Omental fat pad (tissue), 4 donors: Measurements from ENCODE around the gene VMA21. TPM values are rescaled to one million over a fixed set of nuclear protein-coding genes. Genes with fewer than 3 reads are reported as not detected.

Experiments used
- ATAC-seq: fragments of 150-250 bp; one replicate; pipeline ENCODE4 v1.9.1; 2016; ENCODE audit warnings: mild to moderate bottlenecking, moderate library complexity; ENCODE audit not compliant: low FRiP score
- DNase-seq: peaks from one replicate; pipeline ENCODE4 v3.0.0-alpha.2; 2019; ENCODE audit warnings: low spot score
- total RNA-seq, 4 donors: library from RNA; depleted of rRNA; stranded (reverse); fragments of >200 nt; gene quantifications; one replicate each; pipeline ENCODE4 v1.1.0, GENCODE V29; 2016
- TF ChIP-seq, protein P1 (sequence below), 3 donors: fragments of 450-650 bp; IDR thresholded peaks; one replicate each; pipeline ENCODE4 v1.5.1; 2016 to 2017; ENCODE audit warnings: antibody characterized with exemption in 3 of 3, mild to moderate bottlenecking in 3 of 3, moderate library complexity in 2 of 3

The VMA21 gene
- total RNA-seq, 4 donors from 2014 or later = 34.2 to 42.5 (median 38.7) TPM

DNA sequence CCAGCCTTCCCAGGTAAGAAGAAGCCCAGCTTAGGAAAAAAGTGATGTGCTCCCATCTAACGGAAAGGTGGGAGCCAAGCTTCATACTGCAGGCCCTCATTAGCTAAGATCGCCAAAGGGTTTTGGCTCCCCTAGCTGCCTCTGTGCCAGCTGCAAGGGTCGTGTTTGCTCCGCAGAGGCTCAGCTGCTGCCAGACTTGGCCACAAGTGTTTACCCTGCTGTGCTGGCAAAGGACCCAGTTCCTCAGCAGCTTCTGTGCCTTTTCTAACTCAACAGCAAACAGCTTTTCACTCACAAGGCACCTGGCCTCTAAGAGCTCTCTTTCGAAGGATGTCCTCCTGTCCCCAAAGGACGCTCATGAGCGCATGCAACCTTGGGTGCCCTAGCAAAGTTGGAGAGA, 12.2 kb upstream of the VMA21 start:
- ATAC-seq (no peak), DNase-seq (no peak)
- TF ChIP-seq, protein P1, sequence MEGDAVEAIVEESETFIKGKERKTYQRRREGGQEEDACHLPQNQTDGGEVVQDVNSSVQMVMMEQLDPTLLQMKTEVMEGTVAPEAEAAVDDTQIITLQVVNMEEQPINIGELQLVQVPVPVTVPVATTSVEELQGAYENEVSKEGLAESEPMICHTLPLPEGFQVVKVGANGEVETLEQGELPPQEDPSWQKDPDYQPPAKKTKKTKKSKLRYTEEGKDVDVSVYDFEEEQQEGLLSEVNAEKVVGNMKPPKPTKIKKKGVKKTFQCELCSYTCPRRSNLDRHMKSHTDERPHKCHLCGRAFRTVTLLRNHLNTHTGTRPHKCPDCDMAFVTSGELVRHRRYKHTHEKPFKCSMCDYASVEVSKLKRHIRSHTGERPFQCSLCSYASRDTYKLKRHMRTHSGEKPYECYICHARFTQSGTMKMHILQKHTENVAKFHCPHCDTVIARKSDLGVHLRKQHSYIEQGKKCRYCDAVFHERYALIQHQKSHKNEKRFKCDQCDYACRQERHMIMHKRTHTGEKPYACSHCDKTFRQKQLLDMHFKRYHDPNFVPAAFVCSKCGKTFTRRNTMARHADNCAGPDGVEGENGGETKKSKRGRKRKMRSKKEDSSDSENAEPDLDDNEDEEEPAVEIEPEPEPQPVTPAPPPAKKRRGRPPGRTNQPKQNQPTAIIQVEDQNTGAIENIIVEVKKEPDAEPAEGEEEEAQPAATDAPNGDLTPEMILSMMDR (IDR thresholded peaks at IDR 0.05) = no peak

DNA sequence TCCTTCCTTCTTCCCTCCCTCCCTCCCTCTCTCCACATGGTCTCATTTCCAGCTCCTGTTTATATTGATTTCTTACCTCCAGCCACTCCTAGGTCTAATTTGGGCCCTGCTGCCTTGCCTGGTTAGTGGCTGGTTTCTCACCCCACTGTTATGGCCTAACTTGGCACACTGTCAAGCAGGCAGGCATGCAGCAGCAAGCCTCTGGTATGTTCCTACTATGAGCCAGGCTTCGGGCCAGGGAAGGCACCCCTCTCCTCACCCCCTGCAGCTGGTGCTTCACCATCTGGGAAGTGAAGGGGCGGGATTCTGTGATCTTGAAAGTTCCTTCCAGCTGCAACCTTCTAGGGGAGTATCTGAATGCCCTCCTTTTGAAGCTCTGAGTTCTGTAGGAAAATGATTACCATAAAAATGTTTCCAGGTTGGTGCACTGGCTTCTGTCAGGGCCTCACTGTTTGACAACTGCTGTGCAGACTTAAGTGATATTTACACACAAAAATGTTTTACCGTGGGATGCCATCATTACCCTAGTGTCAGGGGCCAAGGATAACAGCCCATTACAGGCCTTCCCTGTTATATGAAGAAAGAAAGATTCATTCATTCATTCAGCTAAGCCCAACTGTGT, 10.1 kb upstream of the VMA21 start:
- ATAC-seq (no peak), DNase-seq (no peak)
- TF ChIP-seq, protein P1 (IDR thresholded peaks at IDR 0.05) = no peak

DNA sequence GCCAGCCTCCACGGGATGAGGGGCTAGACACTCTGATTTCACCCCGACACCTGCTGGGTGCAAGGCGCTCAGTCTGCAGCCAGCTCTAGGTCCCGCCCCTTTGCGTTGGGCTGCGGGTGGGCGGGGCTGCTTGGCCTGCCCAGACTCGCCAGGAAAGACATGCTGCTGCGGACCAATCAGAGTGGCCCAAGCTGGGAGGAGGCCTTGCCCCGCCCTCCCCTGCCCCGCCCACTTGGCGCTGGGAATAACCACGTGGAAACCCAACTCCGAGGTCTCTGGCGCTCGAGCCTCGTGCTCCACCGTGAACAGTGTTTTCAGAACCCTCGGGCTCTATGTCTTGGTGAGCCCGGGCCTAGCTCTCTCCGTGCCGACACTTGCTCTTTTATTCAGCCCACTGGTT, 5.3 kb upstream of the VMA21 start:
- ATAC-seq (no peak), DNase-seq (no peak)
- TF ChIP-seq, protein P1 (IDR thresholded peaks at IDR 0.05) = no peak

DNA sequence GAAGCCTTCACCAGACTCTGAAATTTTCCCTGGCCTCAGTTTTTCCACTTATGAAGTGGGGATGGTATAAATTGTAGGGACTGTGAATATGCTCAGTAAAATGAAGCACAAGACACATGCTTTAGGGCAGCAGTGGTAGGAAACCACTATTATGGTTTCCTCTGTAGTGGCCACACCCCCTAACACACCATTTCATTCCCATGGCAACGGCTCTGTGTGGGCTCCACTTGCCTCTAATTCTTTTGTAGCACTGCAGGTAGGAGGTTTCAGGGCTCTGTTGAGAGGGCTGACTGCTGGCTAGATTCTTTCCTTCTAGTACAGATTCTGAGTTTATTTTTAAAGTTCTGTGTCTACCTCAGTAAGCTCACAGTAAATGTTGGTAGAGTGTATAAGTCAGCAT, 3.5 kb upstream of the VMA21 start:
- TF ChIP-seq, protein P1 (IDR thresholded peaks at IDR 0.05) = no peak
- ATAC-seq = no peak
- DNase-seq = no peak

DNA sequence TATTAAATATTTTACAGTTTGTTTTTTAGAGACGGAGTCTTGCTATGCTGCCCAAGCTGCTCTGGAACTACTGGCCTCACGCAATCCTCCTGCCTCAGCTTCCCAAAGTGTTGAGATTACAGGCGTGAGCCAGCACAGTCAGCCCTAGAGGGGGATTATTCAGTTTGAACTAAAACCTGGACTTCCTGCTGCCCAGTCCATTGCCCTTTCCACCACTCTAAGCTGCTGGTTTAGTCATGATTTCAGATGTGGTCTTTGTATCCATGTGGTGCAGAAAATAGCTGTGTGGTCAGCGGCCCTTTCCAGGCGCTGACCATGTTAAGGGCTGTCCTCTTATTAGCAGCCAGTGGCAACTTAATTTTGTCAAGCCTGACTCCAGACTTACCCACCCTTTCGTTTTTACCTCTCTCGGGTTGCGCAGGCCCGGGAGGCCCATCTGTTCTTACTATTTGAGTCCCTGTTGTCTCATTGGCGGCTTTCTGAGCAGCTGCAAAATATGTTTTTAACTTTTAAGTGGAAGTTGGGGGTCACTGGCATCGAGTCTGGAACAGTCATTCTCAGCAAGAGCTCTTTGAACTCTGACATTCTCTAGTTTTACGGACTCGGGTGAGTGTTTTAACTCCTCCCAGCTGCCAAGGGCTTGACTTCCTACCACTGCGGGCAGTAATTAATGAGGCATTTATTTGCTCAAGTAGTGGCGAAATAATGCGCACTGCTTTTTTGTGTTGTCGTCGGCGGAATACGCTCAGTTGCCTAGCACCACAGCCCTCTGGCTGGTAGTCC, 773 bp upstream of the VMA21 start:
- DNase-seq = no peak
- TF ChIP-seq, protein P1 (IDR thresholded peaks at IDR 0.05) = no peak

DNA sequence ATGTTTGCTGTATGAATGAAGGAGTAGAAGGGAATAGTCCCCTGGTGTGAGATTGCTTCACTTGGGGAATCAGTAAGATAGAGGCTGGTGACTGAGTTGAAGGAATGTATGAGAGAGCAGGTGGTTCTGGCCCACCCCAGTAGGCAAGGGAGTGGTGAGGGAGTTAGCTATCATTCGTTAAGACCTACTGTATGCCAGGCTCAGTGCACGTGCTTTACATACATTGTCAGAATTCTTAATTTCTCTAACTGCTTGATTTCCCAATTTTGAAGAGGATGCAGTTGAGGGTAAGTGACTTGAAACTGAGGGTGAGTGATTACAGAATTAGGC, 700 bp downstream of the VMA21 start:
- no peak for ATAC-seq

More for the DNA sequence above, 773 bp upstream of the VMA21 start:
- ATAC-seq = peak; percentile 68

More for the DNA sequence above, 700 bp downstream of the VMA21 start:
- TF ChIP-seq, protein P1 (IDR thresholded peaks at IDR 0.05) = no peak
- no peak for DNase-seq
